T follicular helper cell (primary cell): ENCODE measurements around the gene SELPLG.
"Not testable (repeated sequence)": the region's sequence is repeated elsewhere in the genome, so short reads cannot be mapped to it uniquely, and the experiment has no call there.

Source experiments
- DNase-seq: peaks from one replicate; pipeline ENCODE4 v3.0.0-alpha.2; 2020; ENCODE audit warnings: low read depth

The SELPLG gene

GRCh38 chr12:108638997-108639822 is 5.5 kb upstream of the SELPLG start:
- DNase-seq, result no peak

GRCh38 chr12:108638141-108638827 is 4.6 kb upstream of the SELPLG start:
- no peak for DNase-seq

- no peak for DNase-seq
Observed at GRCh38 chr12:108637222-108637971, 3.7 kb upstream of the SELPLG start.

- no peak for DNase-seq
Observed at GRCh38 chr12:108635997-108636808, 2.5 kb upstream of the SELPLG start.

GRCh38 chr12:108635201-108635996 is 1.7 kb upstream of the SELPLG start:
- no peak for DNase-seq

- DNase-seq, result no peak
Observed at GRCh38 chr12:108634341-108634751, 652 bp upstream of the SELPLG start.

GRCh38 chr12:108633081-108633533 is 587 bp downstream of the SELPLG start:
- no peak for DNase-seq

- not testable (repeated sequence) for DNase-seq
Observed at GRCh38 chr12:108631261-108631660, 2.4 kb downstream of the SELPLG start.

GRCh38 chr12:108630481-108631207 is 3.0 kb downstream of the SELPLG start:
- no peak for DNase-seq

- peak; percentile 42 for DNase-seq
Observed at GRCh38 chr12:108629824-108630476, 3.7 kb downstream of the SELPLG start.

- DNase-seq, result no peak
Observed at GRCh38 chr12:108629151-108629550, 4.5 kb downstream of the SELPLG start.

- no peak for DNase-seq
Observed at GRCh38 chr12:108627134-108627920, 6.4 kb downstream of the SELPLG start.

GRCh38 chr12:108625228-108625627 is 8.5 kb downstream of the SELPLG start:
- no peak for DNase-seq

- DNase-seq, result no peak
Observed at GRCh38 chr12:108623577-108623976, 10.1 kb downstream of the SELPLG start.

- no peak for DNase-seq
Observed at GRCh38 chr12:108622921-108623514, 10.7 kb downstream of the SELPLG start.

- no peak for DNase-seq
Observed at GRCh38 chr12:108622421-108622820, 11.3 kb downstream of the SELPLG start.

- DNase-seq, result no peak
Observed at GRCh38 chr12:108621161-108621560, 12.5 kb downstream of the SELPLG start.

- DNase-seq, result no peak
Observed at GRCh38 chr12:108620236-108620879, 13.3 kb downstream of the SELPLG start.
